GM18858 (cell line): ENCODE measurements around the gene RAVER2.

ENCODE experiments used
- ATAC-seq: cut with Tn5 transposase; IDR thresholded peaks from one replicate; pipeline ENCODE4 v1.9.1; 2021; ENCODE audit not compliant: unreplicated experiment

The RAVER2 gene

GRCh38 chr1:64873576-64873975 lies 128.7 kb downstream of the RAVER2 start:
- no peak for ATAC-seq

GRCh38 chr1:64874666-64875065 lies 129.8 kb downstream of the RAVER2 start:
- ATAC-seq = no peak

- no peak for ATAC-seq
Measured at GRCh38 chr1:64875101-64875500, 130.2 kb downstream of the RAVER2 start.

- no peak for ATAC-seq
Measured at GRCh38 chr1:64875606-64876005, 130.7 kb downstream of the RAVER2 start.

- no peak for ATAC-seq
Measured at GRCh38 chr1:64877151-64877550, 132.3 kb downstream of the RAVER2 start.

- ATAC-seq = no peak
Measured at GRCh38 chr1:64877598-64877997, 132.7 kb downstream of the RAVER2 start.

- no peak for ATAC-seq
Measured at GRCh38 chr1:64878090-64878489, 133.2 kb downstream of the RAVER2 start.

GRCh38 chr1:64878931-64879611 lies 134.2 kb downstream of the RAVER2 start:
- no peak for ATAC-seq

GRCh38 chr1:64880449-64880848 lies 135.6 kb downstream of the RAVER2 start:
- ATAC-seq = no peak

GRCh38 chr1:64881281-64881680 lies 136.4 kb downstream of the RAVER2 start:
- no peak for ATAC-seq
